ENCODE results near the gene RSRC2.
"Not testable (repeated sequence)": the region's sequence is repeated elsewhere in the genome, so short reads cannot be mapped to it uniquely, and the experiment has no call there.

Gene RSRC2

DNA sequence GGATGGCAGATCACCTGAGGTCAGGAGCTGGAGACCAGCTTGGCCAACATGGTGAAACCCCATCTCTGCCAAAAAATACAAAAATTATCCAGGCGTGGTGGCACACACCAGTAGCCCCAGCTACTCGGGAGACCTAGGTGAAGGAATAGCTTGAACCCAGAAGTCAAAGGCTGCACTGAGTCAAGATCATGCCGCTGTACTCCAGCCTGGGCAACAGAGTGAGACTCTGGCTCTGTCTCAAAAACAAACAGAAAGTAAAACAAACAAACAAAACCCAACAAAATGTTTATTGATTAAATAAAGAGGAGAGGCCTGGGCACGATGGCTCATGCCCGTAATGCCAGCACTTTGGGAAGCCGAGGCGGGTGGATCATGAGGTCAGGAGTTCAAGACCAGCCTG is 31.5 kb downstream of the RSRC2 start:
- Histone ChIP-seq H3K27ac (ENCODE audit: poor library complexity, severe bottlenecking) (no peak overlapping the region), H3K4me3 (ENCODE audit: severe bottlenecking) (no peak overlapping the region), H3K9me3 (ENCODE audit: severe bottlenecking) (peaks cover 2% of the 10 kb centered on the region), H3K4me1 (ENCODE audit: insufficient read depth, poor library complexity, severe bottlenecking) (peaks cover 10% of the 10 kb centered on the region), H3K27me3 (ENCODE audit: insufficient read depth, poor library complexity, severe bottlenecking) (no peaks in the 10 kb centered on the region), H3K36me3 (ENCODE audit: low read depth) (peaks cover 75% of the 10 kb centered on the region)
- ATAC-seq (ENCODE audit: low read depth) (no peak), DNase-seq (ENCODE audit: low spot score) (no peak)
- TF ChIP-seq, protein P1, sequence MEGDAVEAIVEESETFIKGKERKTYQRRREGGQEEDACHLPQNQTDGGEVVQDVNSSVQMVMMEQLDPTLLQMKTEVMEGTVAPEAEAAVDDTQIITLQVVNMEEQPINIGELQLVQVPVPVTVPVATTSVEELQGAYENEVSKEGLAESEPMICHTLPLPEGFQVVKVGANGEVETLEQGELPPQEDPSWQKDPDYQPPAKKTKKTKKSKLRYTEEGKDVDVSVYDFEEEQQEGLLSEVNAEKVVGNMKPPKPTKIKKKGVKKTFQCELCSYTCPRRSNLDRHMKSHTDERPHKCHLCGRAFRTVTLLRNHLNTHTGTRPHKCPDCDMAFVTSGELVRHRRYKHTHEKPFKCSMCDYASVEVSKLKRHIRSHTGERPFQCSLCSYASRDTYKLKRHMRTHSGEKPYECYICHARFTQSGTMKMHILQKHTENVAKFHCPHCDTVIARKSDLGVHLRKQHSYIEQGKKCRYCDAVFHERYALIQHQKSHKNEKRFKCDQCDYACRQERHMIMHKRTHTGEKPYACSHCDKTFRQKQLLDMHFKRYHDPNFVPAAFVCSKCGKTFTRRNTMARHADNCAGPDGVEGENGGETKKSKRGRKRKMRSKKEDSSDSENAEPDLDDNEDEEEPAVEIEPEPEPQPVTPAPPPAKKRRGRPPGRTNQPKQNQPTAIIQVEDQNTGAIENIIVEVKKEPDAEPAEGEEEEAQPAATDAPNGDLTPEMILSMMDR (IDR thresholded peaks at IDR 0.05; ENCODE audit: poor library complexity, severe bottlenecking): no peak

DNA sequence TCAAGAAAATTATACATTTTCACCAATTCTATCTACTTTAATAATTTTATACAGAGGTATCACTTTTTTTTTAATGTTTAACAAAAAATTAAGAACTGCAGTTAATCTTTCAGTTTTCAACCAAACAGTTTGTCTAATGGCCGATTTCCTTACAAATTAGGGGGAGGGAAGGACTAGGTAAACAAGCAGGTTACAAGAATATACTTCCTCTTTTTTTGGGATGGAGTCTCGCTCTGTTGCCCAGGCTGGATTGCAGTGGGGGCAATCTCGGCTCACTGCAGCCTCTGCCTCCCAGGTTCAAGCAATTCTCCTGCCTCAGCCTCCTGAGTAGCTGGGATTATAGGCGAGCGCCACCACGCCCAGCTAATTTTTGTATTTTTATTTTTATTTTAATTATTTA is 33.5 kb downstream of the RSRC2 start:
- not testable (repeated sequence) for DNase-seq (ENCODE audit: low spot score); H3K27me3 ChIP-seq (ENCODE audit: insufficient read depth, poor library complexity, severe bottlenecking); ATAC-seq (ENCODE audit: low read depth); H3K4me1 ChIP-seq (ENCODE audit: insufficient read depth, poor library complexity, severe bottlenecking); H3K4me3 ChIP-seq (ENCODE audit: severe bottlenecking); H3K27ac ChIP-seq (ENCODE audit: poor library complexity, severe bottlenecking); H3K9me3 ChIP-seq (ENCODE audit: severe bottlenecking)
- peaks cover 87% of the 10 kb centered on the region for H3K36me3 ChIP-seq (ENCODE audit: low read depth)

DNA sequence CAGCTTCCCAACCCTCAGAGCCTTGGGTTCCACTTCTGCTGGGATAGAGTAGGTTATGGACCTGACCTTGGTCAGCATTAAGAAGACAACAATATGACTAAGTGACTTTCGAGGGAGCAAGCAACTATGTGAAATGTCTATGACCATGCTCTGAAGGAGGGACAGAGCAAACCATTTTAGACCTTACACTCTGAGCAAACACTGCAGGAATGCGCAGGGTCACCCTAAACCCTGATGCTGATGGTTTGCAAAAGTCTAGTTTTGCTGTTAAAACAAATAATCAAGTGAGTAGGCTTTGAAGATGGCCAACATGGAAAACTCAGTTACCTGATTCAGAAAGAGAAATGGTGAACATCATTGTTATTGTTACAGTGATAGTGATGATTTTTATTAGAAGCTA is 34.7 kb downstream of the RSRC2 start:
- Histone ChIP-seq H3K27ac (ENCODE audit: poor library complexity, severe bottlenecking) (no peak overlapping the region), H3K4me1 (ENCODE audit: insufficient read depth, poor library complexity, severe bottlenecking) (no peaks in the 10 kb centered on the region), H3K36me3 (ENCODE audit: low read depth) (peaks cover 87% of the 10 kb centered on the region), H3K27me3 (ENCODE audit: insufficient read depth, poor library complexity, severe bottlenecking) (no peaks in the 10 kb centered on the region), H3K4me3 (ENCODE audit: severe bottlenecking) (no peak overlapping the region), H3K9me3 (ENCODE audit: severe bottlenecking) (peaks cover 2% of the 10 kb centered on the region)
- DNase-seq (ENCODE audit: low spot score) (no peak), ATAC-seq (ENCODE audit: low read depth) (no peak)
- TF ChIP-seq, protein P1 (IDR thresholded peaks at IDR 0.05; ENCODE audit: poor library complexity, severe bottlenecking): no peak

DNA sequence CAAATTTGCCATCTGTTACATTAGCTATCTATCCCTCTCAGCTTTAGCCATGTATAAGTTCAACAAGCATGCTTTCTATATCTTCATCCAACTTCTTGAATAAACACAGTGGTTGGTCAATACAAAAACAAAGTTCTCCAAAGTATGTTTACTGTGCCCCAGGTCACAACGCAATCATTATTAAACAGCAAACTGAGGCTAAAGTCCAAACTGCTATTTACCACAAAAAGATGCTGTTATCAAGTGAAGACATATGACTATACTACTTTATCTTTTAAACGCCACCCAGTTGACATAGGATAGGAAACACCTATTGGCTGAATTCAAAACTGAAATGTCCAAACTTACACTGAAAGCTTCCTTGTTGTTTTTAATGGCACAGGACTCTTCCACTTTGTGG is 37.7 kb downstream of the RSRC2 start:
- no peaks in the 10 kb centered on the region for H3K27me3 ChIP-seq (ENCODE audit: insufficient read depth, poor library complexity, severe bottlenecking)
- H3K27ac ChIP-seq (ENCODE audit: poor library complexity, severe bottlenecking): no peak overlapping the region
- H3K4me1 ChIP-seq (ENCODE audit: insufficient read depth, poor library complexity, severe bottlenecking): no peaks in the 10 kb centered on the region
- H3K36me3 ChIP-seq (ENCODE audit: low read depth): peaks cover 89% of the 10 kb centered on the region
- no peak for DNase-seq (ENCODE audit: low spot score)
- TF ChIP-seq, protein P1 (IDR thresholded peaks at IDR 0.05; ENCODE audit: poor library complexity, severe bottlenecking): no peak
- no peak for ATAC-seq (ENCODE audit: low read depth)
- peaks cover 2% of the 10 kb centered on the region for H3K9me3 ChIP-seq (ENCODE audit: severe bottlenecking)
- no peak overlapping the region for H3K4me3 ChIP-seq (ENCODE audit: severe bottlenecking)

DNA sequence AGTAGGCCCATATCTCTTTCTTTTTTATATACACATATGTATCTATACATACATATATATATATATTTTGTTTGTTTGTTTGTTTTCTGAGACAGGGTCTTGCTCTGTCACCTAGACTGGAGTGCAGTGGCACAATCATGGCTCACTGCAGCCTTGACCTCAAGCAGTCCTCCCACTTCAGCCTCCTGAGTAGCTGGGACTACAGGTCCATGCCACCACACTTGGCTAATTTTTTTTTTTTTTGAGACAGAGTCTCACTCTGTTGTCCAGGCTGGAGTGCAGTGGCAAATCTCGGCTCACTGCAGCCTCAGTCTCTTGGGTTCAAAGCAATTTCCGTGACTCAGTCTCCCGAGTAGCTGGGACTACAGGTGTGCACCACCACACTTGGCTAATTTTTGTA is 38.9 kb downstream of the RSRC2 start:
- peaks cover 92% of the 10 kb centered on the region for H3K36me3 ChIP-seq (ENCODE audit: low read depth)
- not testable (repeated sequence) for H3K9me3 ChIP-seq (ENCODE audit: severe bottlenecking); H3K27ac ChIP-seq (ENCODE audit: poor library complexity, severe bottlenecking); H3K4me1 ChIP-seq (ENCODE audit: insufficient read depth, poor library complexity, severe bottlenecking); DNase-seq (ENCODE audit: low spot score); H3K27me3 ChIP-seq (ENCODE audit: insufficient read depth, poor library complexity, severe bottlenecking); H3K4me3 ChIP-seq (ENCODE audit: severe bottlenecking); ATAC-seq (ENCODE audit: low read depth)

DNA sequence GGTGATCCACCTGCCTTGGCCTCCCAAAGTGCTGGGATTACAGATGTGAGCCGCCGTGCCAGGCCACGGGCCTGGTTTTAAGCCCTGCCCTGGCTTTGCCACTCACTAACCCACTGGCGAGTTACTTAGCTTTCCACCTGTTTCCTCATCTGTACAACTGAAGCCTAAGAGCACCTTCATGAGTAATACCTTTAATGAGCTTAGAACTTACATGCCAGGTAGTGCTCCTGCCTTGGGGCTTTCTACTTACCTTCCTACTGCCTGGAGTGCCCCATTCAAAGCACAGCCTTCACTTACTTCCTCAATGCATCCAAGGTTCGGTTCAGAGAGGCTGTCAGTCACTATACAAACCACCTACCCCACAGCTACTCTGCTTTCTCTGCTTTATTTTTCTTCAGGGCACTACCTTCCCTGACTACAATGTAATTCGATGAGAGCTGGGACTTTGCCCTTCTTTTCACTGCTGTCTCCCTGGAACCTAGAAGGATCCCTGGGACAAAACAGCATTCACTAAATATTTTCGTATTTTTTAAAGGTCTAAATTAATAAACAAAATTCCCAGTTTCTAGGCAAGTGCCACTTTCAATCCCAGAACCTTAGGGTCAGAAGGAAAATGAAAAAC is 39.8 kb downstream of the RSRC2 start:
- Histone ChIP-seq H3K4me1 (ENCODE audit: insufficient read depth, poor library complexity, severe bottlenecking) (no peaks in the 10 kb centered on the region), H3K9me3 (ENCODE audit: severe bottlenecking) (peaks cover 2% of the 10 kb centered on the region), H3K36me3 (ENCODE audit: low read depth) (peaks cover 92% of the 10 kb centered on the region), H3K4me3 (ENCODE audit: severe bottlenecking) (no peak overlapping the region), H3K27ac (ENCODE audit: poor library complexity, severe bottlenecking) (no peak overlapping the region), H3K27me3 (ENCODE audit: insufficient read depth, poor library complexity, severe bottlenecking) (no peaks in the 10 kb centered on the region)
- no peak for DNase-seq (ENCODE audit: low spot score)
- TF ChIP-seq, protein P1 (IDR thresholded peaks at IDR 0.05; ENCODE audit: poor library complexity, severe bottlenecking): no peak
- ATAC-seq (ENCODE audit: low read depth): no peak

DNA sequence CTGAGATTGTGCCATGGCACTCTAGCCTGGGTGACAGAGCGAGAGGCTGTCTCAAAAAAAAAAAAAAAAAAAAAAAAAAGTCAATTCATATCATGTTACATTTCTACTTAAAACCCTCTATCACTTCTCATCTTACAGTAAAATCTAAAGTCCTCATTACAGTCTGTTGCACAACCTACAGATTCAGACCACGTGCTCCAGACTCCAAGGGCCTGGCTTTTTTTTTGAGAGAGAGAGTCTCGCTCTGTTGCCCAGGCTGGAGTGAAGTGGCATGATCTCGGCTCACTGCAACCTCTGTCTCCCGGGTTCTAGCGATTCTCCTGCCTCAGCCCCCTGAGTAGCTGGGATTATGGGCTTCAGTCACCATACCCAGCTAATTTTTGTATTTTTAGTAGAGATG is 40.4 kb downstream of the RSRC2 start:
- not testable (repeated sequence) for ATAC-seq (ENCODE audit: low read depth); DNase-seq (ENCODE audit: low spot score); H3K27ac ChIP-seq (ENCODE audit: poor library complexity, severe bottlenecking); H3K4me3 ChIP-seq (ENCODE audit: severe bottlenecking); H3K4me1 ChIP-seq (ENCODE audit: insufficient read depth, poor library complexity, severe bottlenecking); H3K9me3 ChIP-seq (ENCODE audit: severe bottlenecking); H3K27me3 ChIP-seq (ENCODE audit: insufficient read depth, poor library complexity, severe bottlenecking)
- peaks cover 94% of the 10 kb centered on the region for H3K36me3 ChIP-seq (ENCODE audit: low read depth)

DNA sequence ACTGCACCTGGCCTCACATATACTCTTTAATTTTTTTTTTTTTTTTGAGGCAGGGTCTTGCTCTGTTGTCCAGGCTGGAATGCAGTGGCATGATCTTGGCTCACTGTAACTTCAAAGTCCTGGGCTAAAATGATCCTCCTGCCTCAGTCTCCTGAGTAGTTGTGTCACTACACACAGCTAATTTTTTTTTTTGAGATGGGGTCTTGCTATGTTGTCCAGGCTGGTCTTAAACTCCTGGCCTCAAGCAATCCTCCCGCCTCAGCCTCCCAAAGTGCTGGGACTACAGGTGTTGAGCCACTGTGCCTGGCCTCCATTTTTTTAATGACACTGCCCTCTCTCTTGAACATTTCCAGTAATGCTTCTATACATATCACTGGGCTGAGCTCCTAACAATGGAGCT is 42.4 kb downstream of the RSRC2 start:
- H3K9me3 ChIP-seq (ENCODE audit: severe bottlenecking); H3K4me1 ChIP-seq (ENCODE audit: insufficient read depth, poor library complexity, severe bottlenecking); ATAC-seq (ENCODE audit: low read depth); H3K27ac ChIP-seq (ENCODE audit: poor library complexity, severe bottlenecking); H3K27me3 ChIP-seq (ENCODE audit: insufficient read depth, poor library complexity, severe bottlenecking); DNase-seq (ENCODE audit: low spot score); H3K4me3 ChIP-seq (ENCODE audit: severe bottlenecking): not testable (repeated sequence)
- H3K36me3 ChIP-seq (ENCODE audit: low read depth): peaks cover 93% of the 10 kb centered on the region
